Measurements from ENCODE around the gene SMCO2.
A peak's percentile ranks its signal among the peaks of the same experiment; 100 is the strongest.

Gene SMCO2

DNA sequence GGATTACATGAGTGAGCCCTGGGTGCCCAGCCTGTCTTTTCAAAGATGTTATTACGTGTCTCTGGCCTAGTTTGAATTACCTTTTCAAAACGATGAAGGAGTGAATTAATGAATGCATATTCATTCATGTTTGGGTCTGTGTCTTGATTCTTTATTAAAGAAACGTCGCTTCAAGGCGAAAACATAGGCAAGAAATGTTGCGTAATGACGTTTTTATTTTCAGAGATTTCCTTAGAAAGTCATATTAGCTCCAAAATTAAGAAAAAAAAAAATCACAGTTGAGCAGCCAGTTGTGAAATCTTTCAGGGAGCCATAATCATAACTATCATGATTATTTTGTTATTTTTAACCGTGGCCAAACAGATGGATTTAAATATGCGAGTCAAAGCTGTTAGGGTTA is 81.0 kb downstream of the SMCO2 start:
- Histone ChIP-seq H3K36me3 (ENCODE audit: control insufficient read depth, low read length) (no peaks in the 10 kb centered on the region), H3K9me3 (ENCODE audit: control insufficient read depth, insufficient read depth, low read length) (no peaks in the 10 kb centered on the region), H3K4me1 (ENCODE audit: control insufficient read depth, low read length) (peaks cover 27% of the 10 kb centered on the region), H3K79me2 (ENCODE audit: control insufficient read depth, low read length) (no peaks in the 10 kb centered on the region), H3K4me3 (ENCODE audit: low read length) (no peak overlapping the region), H3K9me2 (replicated peaks; ENCODE audit: control insufficient read depth, low read length) (no peaks in the 10 kb centered on the region), H3K27ac (ENCODE audit: low read depth, low read length) (no peak overlapping the region), H3K4me2 (ENCODE audit: low read length) (no peak overlapping the region), H3F3A (ENCODE audit: control insufficient read depth, insufficient read depth) (no peaks in the 10 kb centered on the region), H4K20me1 (ENCODE audit: control insufficient read depth, insufficient read depth, low read depth, low read length) (no peaks in the 10 kb centered on the region), H3K27me3 (ENCODE audit: control insufficient read depth, low read length) (peaks cover 10% of the 10 kb centered on the region)
- no peak for TF ChIP-seq EZH2phosphoT487 (IDR thresholded peaks at IDR 0.05; ENCODE audit: borderline replicate concordance, low read length)

DNA sequence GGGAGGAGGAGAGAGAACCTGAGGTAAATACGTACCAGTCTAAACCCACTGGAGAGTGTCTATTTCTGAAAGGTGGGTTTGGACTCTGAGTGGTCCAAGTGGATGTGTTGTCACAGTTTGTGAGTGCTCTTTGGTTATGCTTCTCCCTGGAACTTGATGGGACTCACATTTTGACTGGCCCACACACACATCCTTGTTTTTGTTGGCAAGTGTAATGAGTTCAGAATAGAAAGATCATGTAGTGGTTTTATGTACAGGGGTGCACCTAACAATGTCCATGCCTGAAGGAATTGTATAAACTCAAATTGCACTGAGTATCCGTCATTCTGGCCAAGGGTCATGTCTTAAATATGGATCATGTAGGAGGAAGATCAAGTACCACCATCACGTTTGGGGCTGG is 82.3 kb downstream of the SMCO2 start:
- Histone ChIP-seq H3K4me2 (ENCODE audit: low read length) (no peak overlapping the region), H3K4me1 (ENCODE audit: control insufficient read depth, low read length) (peaks cover 22% of the 10 kb centered on the region), H3K27me3 (ENCODE audit: control insufficient read depth, low read length) (peaks cover 10% of the 10 kb centered on the region), H3K9me3 (ENCODE audit: control insufficient read depth, insufficient read depth, low read length) (no peaks in the 10 kb centered on the region), H3K9me2 (replicated peaks; ENCODE audit: control insufficient read depth, low read length) (no peaks in the 10 kb centered on the region), H3K79me2 (ENCODE audit: control insufficient read depth, low read length) (no peaks in the 10 kb centered on the region), H3K27ac (ENCODE audit: low read depth, low read length) (no peak overlapping the region), H3F3A (ENCODE audit: control insufficient read depth, insufficient read depth) (no peaks in the 10 kb centered on the region), H4K20me1 (ENCODE audit: control insufficient read depth, insufficient read depth, low read depth, low read length) (no peaks in the 10 kb centered on the region), H3K4me3 (ENCODE audit: low read length) (no peak overlapping the region), H3K36me3 (ENCODE audit: control insufficient read depth, low read length) (no peaks in the 10 kb centered on the region)
- TF ChIP-seq EZH2phosphoT487 (IDR thresholded peaks at IDR 0.05; ENCODE audit: borderline replicate concordance, low read length): no peak
- TF ChIP-seq, protein P1, sequence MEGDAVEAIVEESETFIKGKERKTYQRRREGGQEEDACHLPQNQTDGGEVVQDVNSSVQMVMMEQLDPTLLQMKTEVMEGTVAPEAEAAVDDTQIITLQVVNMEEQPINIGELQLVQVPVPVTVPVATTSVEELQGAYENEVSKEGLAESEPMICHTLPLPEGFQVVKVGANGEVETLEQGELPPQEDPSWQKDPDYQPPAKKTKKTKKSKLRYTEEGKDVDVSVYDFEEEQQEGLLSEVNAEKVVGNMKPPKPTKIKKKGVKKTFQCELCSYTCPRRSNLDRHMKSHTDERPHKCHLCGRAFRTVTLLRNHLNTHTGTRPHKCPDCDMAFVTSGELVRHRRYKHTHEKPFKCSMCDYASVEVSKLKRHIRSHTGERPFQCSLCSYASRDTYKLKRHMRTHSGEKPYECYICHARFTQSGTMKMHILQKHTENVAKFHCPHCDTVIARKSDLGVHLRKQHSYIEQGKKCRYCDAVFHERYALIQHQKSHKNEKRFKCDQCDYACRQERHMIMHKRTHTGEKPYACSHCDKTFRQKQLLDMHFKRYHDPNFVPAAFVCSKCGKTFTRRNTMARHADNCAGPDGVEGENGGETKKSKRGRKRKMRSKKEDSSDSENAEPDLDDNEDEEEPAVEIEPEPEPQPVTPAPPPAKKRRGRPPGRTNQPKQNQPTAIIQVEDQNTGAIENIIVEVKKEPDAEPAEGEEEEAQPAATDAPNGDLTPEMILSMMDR (IDR thresholded peaks at IDR 0.05; ENCODE audit: low read depth, low read length, poor library complexity, severe bottlenecking): no peak

DNA sequence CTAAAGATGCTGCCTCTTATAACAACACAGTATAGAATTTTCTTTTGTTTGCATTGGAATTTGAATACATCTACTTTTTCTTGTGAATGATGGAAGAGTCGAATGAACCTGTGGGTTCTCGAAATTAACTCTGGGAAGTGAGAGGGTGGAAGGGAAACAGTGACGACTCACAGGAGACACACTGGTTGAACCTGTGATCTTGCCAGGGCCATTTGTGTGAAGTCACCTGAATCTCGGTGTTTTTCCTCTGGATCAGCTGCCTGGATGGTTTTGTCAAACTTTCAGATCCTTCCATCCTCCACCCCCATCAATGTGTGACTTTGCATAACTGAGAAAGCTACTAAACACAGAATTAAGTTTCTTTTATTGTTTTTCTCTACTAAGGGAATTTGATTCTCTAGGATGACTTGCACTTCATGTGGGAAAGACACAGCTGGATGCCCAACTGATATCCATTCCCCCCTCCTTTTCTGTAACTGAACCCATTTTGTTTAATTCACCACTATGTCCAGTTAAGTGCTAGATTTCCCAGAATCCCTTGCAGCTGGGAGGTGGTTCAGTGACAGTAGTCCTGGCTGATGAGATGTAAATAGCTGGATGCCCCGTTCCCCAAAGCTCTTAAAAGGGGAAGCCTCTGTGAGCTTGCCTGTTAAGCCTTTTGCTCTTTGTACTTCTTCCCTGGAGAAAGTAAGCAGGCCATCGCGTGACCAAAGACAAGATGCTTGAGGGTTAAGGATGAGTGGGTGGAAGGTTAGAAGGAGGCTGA is 83.8 kb downstream of the SMCO2 start:
- Histone ChIP-seq H3K27me3 (ENCODE audit: control insufficient read depth, low read length) (0 out of 2 replicates have a peak, but pooled peaks cover 4% of the 10 kb centered on the region), H3F3A (ENCODE audit: control insufficient read depth, insufficient read depth) (0 out of 2 replicates have a peak, but pooled peaks cover 6% of the 10 kb centered on the region), H3K9me3 (ENCODE audit: control insufficient read depth, insufficient read depth, low read length) (no peaks in the 10 kb centered on the region), H3K27ac (ENCODE audit: low read depth, low read length) (no peak overlapping the region), H4K20me1 (ENCODE audit: control insufficient read depth, insufficient read depth, low read depth, low read length) (no peaks in the 10 kb centered on the region), H3K79me2 (ENCODE audit: control insufficient read depth, low read length) (no peaks in the 10 kb centered on the region), H3K4me2 (ENCODE audit: low read length) (peak overlapping the region; percentile 20; the same call in 1 of the 2 replicates), H3K9me2 (replicated peaks; ENCODE audit: control insufficient read depth, low read length) (no peaks in the 10 kb centered on the region), H3K36me3 (ENCODE audit: control insufficient read depth, low read length) (no peaks in the 10 kb centered on the region), H3K4me3 (ENCODE audit: low read length) (no peak overlapping the region), H3K4me1 (ENCODE audit: control insufficient read depth, low read length) (peaks cover 31% of the 10 kb centered on the region)
- TF ChIP-seq EZH2phosphoT487 (IDR thresholded peaks at IDR 0.05; ENCODE audit: borderline replicate concordance, low read length): no peak
- TF ChIP-seq, protein P1 (IDR thresholded peaks at IDR 0.05; ENCODE audit: low read depth, low read length, poor library complexity, severe bottlenecking): no peak

DNA sequence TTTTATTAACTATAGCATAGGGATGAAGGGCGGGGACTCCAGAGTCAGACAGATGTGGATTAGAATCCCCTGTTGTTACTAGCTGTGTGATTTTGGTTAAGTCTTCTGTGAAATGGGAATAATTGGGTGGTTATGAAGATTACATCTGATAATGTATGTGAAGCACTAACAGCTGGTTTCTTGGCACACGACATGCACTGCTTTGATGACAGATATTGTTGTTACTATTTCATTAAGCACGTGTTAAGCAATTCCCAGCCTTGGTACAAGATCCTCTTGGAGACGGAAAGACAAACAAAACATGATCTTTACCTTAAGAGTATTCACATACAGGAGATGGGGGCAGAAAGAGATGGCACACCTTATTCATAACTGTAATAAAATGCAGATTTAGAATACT is 85.4 kb downstream of the SMCO2 start:
- H3K27me3 ChIP-seq (ENCODE audit: control insufficient read depth, low read length): no peaks in the 10 kb centered on the region
- H3K27ac ChIP-seq (ENCODE audit: low read depth, low read length): no peak overlapping the region
- 0 out of 2 replicates have a peak, but pooled peaks cover 6% of the 10 kb centered on the region for H3F3A ChIP-seq (ENCODE audit: control insufficient read depth, insufficient read depth)
- TF ChIP-seq EZH2phosphoT487 (IDR thresholded peaks at IDR 0.05; ENCODE audit: borderline replicate concordance, low read length): no peak
- H3K4me2 ChIP-seq (ENCODE audit: low read length): no peak overlapping the region
- H3K36me3 ChIP-seq (ENCODE audit: control insufficient read depth, low read length): no peaks in the 10 kb centered on the region
- H3K4me3 ChIP-seq (ENCODE audit: low read length): no peak overlapping the region
- no peaks in the 10 kb centered on the region for H3K9me3 ChIP-seq (ENCODE audit: control insufficient read depth, insufficient read depth, low read length)
- no peaks in the 10 kb centered on the region for H3K79me2 ChIP-seq (ENCODE audit: control insufficient read depth, low read length)
- no peaks in the 10 kb centered on the region for H3K9me2 ChIP-seq (replicated peaks; ENCODE audit: control insufficient read depth, low read length)
- no peaks in the 10 kb centered on the region for H4K20me1 ChIP-seq (ENCODE audit: control insufficient read depth, insufficient read depth, low read depth, low read length)
- peaks cover 34% of the 10 kb centered on the region for H3K4me1 ChIP-seq (ENCODE audit: control insufficient read depth, low read length)
